Measurements from ENCODE around the gene CLDN14. TPM values are rescaled to one million over a fixed set of nuclear protein-coding genes. Genes with fewer than 3 reads are reported as not detected.

The CLDN14 gene
- total RNA-seq, 1 donor from 2014 or later, result 0.58 TPM

- Mint-ChIP-seq H3K9me3 (no peaks in the 10 kb centered on the region), H3K27ac (no peak overlapping the region), H3K27me3 (no peaks in the 10 kb centered on the region), H3K36me3 (ENCODE audit: low read depth) (peaks cover 6% of the 10 kb centered on the region), H3K4me3 (no peak overlapping the region), H3K4me1 (no peaks in the 10 kb centered on the region)
- ATAC-seq (ENCODE audit: low read depth) (no peak), DNase-seq (no peak)
- TF ChIP-seq, protein P1, sequence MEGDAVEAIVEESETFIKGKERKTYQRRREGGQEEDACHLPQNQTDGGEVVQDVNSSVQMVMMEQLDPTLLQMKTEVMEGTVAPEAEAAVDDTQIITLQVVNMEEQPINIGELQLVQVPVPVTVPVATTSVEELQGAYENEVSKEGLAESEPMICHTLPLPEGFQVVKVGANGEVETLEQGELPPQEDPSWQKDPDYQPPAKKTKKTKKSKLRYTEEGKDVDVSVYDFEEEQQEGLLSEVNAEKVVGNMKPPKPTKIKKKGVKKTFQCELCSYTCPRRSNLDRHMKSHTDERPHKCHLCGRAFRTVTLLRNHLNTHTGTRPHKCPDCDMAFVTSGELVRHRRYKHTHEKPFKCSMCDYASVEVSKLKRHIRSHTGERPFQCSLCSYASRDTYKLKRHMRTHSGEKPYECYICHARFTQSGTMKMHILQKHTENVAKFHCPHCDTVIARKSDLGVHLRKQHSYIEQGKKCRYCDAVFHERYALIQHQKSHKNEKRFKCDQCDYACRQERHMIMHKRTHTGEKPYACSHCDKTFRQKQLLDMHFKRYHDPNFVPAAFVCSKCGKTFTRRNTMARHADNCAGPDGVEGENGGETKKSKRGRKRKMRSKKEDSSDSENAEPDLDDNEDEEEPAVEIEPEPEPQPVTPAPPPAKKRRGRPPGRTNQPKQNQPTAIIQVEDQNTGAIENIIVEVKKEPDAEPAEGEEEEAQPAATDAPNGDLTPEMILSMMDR (IDR thresholded peaks at IDR 0.05), result no peak
- intact Hi-C loops (cut with micrococcal nuclease), result loop anchor here (1.0 to 5.0 kb wide), 4 partner anchors 82 to 507 kb away; no protein-coding TSS in a partner anchor
- ChIA-PET CTCF (no interaction called here), POLR2A (no interaction called here)
Observed at GRCh38 chr21:36420571-36421339, 59.2 kb downstream of the CLDN14 start.

DNA sequence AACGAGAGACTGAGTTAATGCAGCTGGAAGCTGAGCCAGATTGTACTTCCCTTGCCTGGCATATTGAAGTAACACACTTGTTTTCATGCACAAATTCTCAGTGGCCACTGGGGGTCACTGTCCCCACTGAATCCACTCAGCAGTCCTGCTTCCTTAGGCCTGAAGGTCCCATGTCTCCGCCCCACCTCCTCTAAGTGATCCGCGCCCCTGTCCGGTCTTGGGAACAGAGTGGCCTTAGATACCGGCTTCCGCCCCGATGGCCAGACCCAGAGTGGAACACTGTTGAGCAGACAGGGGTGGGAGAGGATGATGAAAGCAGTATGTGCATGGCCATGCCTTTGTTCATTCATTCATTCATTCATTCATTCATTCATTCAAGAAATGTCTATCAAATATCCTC is 59.9 kb downstream of the CLDN14 start:
- Mint-ChIP-seq H3K4me3 (no peak overlapping the region), H3K36me3 (ENCODE audit: low read depth) (peaks cover 11% of the 10 kb centered on the region), H3K9me3 (no peaks in the 10 kb centered on the region), H3K27ac (no peak overlapping the region), H3K27me3 (no peaks in the 10 kb centered on the region), H3K4me1 (no peaks in the 10 kb centered on the region)
- peak; percentile 29 for DNase-seq
- TF ChIP-seq, protein P1 (IDR thresholded peaks at IDR 0.05), result no peak
- peak; percentile 71 for ATAC-seq (ENCODE audit: low read depth)
- CTCF ChIA-PET, result interaction anchor here (0.8 to 1.0 kb wide), 3 partner anchors 84 to 507 kb away, joined by 3 to 4 read pairs (median 3); no protein-coding TSS in a partner anchor
- intact Hi-C loops (cut with micrococcal nuclease), result loop anchor here (1.0 to 5.0 kb wide), 4 partner anchors 82 to 507 kb away; no protein-coding TSS in a partner anchor
- POLR2A ChIA-PET, result no interaction called here

GRCh38 chr21:36419241-36419640 is 60.7 kb downstream of the CLDN14 start:
- H3K27me3 Mint-ChIP-seq, result no peaks in the 10 kb centered on the region
- ChIA-PET POLR2A (no interaction called here), CTCF (interaction anchor here (0.8 to 1.0 kb wide), 3 partner anchors 84 to 508 kb away, joined by 3 to 4 read pairs (median 3); no protein-coding TSS in a partner anchor)
- no peaks in the 10 kb centered on the region for H3K4me1 Mint-ChIP-seq
- no peaks in the 10 kb centered on the region for H3K9me3 Mint-ChIP-seq
- TF ChIP-seq, protein P1 (IDR thresholded peaks at IDR 0.05), result no peak
- no peak for DNase-seq
- peaks cover 12% of the 10 kb centered on the region for H3K36me3 Mint-ChIP-seq (ENCODE audit: low read depth)
- no peak overlapping the region for H3K4me3 Mint-ChIP-seq
- H3K27ac Mint-ChIP-seq, result no peak overlapping the region
- ATAC-seq (ENCODE audit: low read depth), result no peak
- intact Hi-C loops (cut with micrococcal nuclease), result no loop called here

DNA sequence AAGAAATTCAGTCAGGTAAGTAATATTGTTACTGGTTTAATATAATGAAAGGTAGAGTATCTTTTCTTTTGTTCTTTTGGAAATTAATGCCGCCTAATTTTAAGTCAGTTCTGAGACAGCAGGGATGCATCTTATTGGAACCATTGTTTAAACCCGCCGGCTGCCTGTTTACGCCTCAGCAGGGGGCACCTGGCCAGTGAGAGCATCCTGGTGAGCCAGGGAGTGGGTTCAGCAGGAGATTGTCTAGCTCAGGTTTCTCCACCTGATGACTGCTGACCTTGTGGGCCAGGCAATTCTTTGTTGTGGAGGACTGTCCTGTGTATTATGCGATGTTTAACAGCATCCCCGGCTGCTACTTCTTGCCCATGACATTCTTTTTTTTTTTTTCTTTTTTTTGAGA is 64.5 kb downstream of the CLDN14 start:
- no peak overlapping the region for H3K4me3 Mint-ChIP-seq
- peaks cover 32% of the 10 kb centered on the region for H3K36me3 Mint-ChIP-seq (ENCODE audit: low read depth)
- H3K27me3 Mint-ChIP-seq, result no peaks in the 10 kb centered on the region
- H3K27ac Mint-ChIP-seq, result no peak overlapping the region
- intact Hi-C loops (cut with micrococcal nuclease), result no loop called here
- DNase-seq, result no peak
- H3K4me1 Mint-ChIP-seq, result no peaks in the 10 kb centered on the region
- H3K9me3 Mint-ChIP-seq, result no peaks in the 10 kb centered on the region
- TF ChIP-seq, protein P1 (IDR thresholded peaks at IDR 0.05), result no peak
- ATAC-seq (ENCODE audit: low read depth), result no peak
- ChIA-PET CTCF (no interaction called here), POLR2A (no interaction called here)

DNA sequence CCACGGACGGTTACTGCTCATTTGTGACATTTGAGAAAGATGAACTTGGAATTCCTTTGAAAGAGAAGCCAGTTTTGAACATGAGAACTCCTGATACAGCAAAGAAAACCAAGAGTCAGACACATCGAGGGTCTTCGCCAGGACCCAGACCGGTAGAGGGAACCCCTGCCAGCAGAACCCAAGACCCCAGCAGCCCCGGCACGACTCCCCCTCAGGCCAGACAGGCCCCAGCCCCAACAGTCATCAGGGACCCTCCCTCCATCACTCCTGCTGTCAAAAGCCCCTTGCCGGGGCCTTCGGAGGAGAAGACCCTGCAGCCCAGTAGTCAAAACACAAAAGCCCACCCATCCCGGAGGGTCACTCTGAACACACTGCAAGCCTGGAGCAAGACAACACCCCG is 67.0 kb downstream of the CLDN14 start:
- Mint-ChIP-seq H3K9me3 (no peaks in the 10 kb centered on the region), H3K4me1 (no peaks in the 10 kb centered on the region), H3K27ac (no peak overlapping the region), H3K36me3 (ENCODE audit: low read depth) (peaks cover 32% of the 10 kb centered on the region), H3K4me3 (no peak overlapping the region), H3K27me3 (no peaks in the 10 kb centered on the region)
- intact Hi-C loops (cut with micrococcal nuclease), result no loop called here
- TF ChIP-seq, protein P1 (IDR thresholded peaks at IDR 0.05), result no peak
- no peak for DNase-seq
- POLR2A ChIA-PET, result interaction anchor here (1.0 kb wide), 1 partner anchor 11 kb away, joined by 4 read pairs; no protein-coding TSS in a partner anchor
- ATAC-seq (ENCODE audit: low read depth), result no peak
- CTCF ChIA-PET, result no interaction called here

All from activated B cell treated with CpG ODN at 0.5 μM for 24 hours (primary cell).